ENCODE measurements around the gene GAPDHS. TPM values are rescaled to one million over a fixed set of nuclear protein-coding genes. Genes with fewer than 3 reads are reported as not detected.

The GAPDHS gene
- total RNA-seq (not detected), polyA plus RNA-seq (not detected), total RNA-seq (not detected)

- DNase-seq = no peak
- Histone ChIP-seq H3K27me3 (ENCODE audit: control insufficient read depth in 2 of 2, insufficient read depth in 2 of 2, low read length in 2 of 2) (no peaks in the 10 kb centered on the region), H3K4me1 (ENCODE audit: control insufficient read depth in 2 of 2, insufficient read depth in 2 of 2, low read length in 2 of 2) (peaks cover 0 to 3% of the 10 kb centered on the region in 2 donors), H3K4me3 (ENCODE audit: low read length) (peak within 1 kb of the TSS; percentile 45), H3K9me3 (ENCODE audit: control insufficient read depth in 2 of 3, low read length in 3 of 3) (no peaks in the 10 kb centered on the region), H3K36me3 (ENCODE audit: control insufficient read depth in 2 of 3, insufficient read depth in 3 of 3, low read length in 3 of 3) (no peaks in the 10 kb centered on the region), H3K27ac (ENCODE audit: low read depth, low read length) (no peak within 1 kb of the TSS)
- ChIA-PET POLR2A (no interaction called here), CTCF (no interaction called here)
- H3K9me3 Mint-ChIP-seq = no peaks in the 10 kb centered on the region
- H3K36me3 Mint-ChIP-seq = peaks cover 0 to 4% (median 0%) of the 10 kb centered on the region in 5 donors
- intact Hi-C loops (cut with micrococcal nuclease) = no loop called here
- H3K27me3 Mint-ChIP-seq = peaks cover 11 to 40% (median 15%) of the 10 kb centered on the region in 5 donors
- H3K4me3 Mint-ChIP-seq = peak within 1 kb of the TSS; percentile 65 to 90 (median 80)
- H3K4me1 Mint-ChIP-seq = peaks cover 5 to 17% (median 14%) of the 10 kb centered on the region in 7 donors
- H3K27ac Mint-ChIP-seq = peak within 1 kb of the TSS in 8 of 9 donors; percentile 10 to 84 (median 56)
- ATAC-seq = peak; percentile 12
These were observed at the start of gene GAPDHS for GRCh38 chr19:35533201-35533821. TSS of gene GAPDHS (plus strand) at chr19:35533456. CDS start at chr19:35533528, 72 bp downstream.

- Mint-ChIP-seq H3K27me3 (peaks cover 0 to 26% (median 0%) of the 10 kb centered on the region in 5 donors), H3K4me3 (no peak overlapping the region), H3K4me1 (peaks cover 0 to 6% (median 0%) of the 10 kb centered on the region in 7 donors), H3K27ac (no peak overlapping the region), H3K9me3 (no peaks in the 10 kb centered on the region), H3K36me3 (no peaks in the 10 kb centered on the region)
- Histone ChIP-seq H3K36me3 (ENCODE audit: control insufficient read depth in 2 of 3, insufficient read depth in 3 of 3, low read length in 3 of 3) (no peaks in the 10 kb centered on the region), H3K4me3 (ENCODE audit: low read length) (no peak overlapping the region), H3K27me3 (ENCODE audit: control insufficient read depth in 2 of 2, insufficient read depth in 2 of 2, low read length in 2 of 2) (no peaks in the 10 kb centered on the region), H3K9me3 (ENCODE audit: control insufficient read depth in 2 of 3, low read length in 3 of 3) (no peaks in the 10 kb centered on the region), H3K27ac (ENCODE audit: low read depth, low read length) (no peak overlapping the region), H3K4me1 (ENCODE audit: control insufficient read depth in 2 of 2, insufficient read depth in 2 of 2, low read length in 2 of 2) (no peaks in the 10 kb centered on the region)
- intact Hi-C loops (cut with micrococcal nuclease) = no loop called here
- ATAC-seq (no peak), DNase-seq (no peak)
- POLR2A ChIA-PET = no interaction called here
- CTCF ChIA-PET = interaction anchor here (0.6 to 0.7 kb wide), 3 partner anchors 113 to 235 kb away, joined by 3 to 5 read pairs (median 3); no protein-coding TSS in a partner anchor
These were observed 48.8 kb upstream of the GAPDHS start for GRCh38 chr19:35484252-35485036.

DNA sequence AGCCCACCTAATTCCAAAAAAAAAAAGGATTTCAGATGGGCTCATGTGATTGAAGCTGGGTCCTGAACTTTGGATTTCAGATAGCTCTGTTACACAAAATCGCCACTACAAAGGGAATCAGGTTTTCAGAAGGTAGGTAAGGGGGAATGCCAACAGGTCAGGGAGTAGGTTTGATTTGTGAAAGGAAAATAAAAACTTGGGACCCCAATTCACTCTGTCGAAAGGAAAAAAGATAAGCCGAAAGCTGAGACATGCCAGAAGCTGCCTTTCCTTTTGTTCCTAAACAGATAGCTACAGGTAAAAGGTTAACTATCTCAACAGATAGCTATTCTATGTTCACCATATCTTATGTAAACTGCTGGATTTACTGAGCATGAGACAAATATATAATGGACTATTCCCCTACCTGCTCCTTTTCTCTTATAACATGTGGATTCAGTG, 47.0 kb upstream of the GAPDHS start:
- no peak for DNase-seq
- Mint-ChIP-seq H3K4me1 (peaks cover 0 to 6% (median 0%) of the 10 kb centered on the region in 7 donors), H3K9me3 (no peaks in the 10 kb centered on the region), H3K27me3 (peaks cover 0 to 29% (median 0%) of the 10 kb centered on the region in 5 donors), H3K27ac (no peak overlapping the region), H3K4me3 (no peak overlapping the region), H3K36me3 (no peaks in the 10 kb centered on the region)
- Histone ChIP-seq H3K9me3 (ENCODE audit: control insufficient read depth in 2 of 3, low read length in 3 of 3) (no peaks in the 10 kb centered on the region), H3K4me3 (ENCODE audit: low read length) (no peak overlapping the region), H3K36me3 (ENCODE audit: control insufficient read depth in 2 of 3, insufficient read depth in 3 of 3, low read length in 3 of 3) (no peaks in the 10 kb centered on the region), H3K27ac (ENCODE audit: low read depth, low read length) (no peak overlapping the region), H3K27me3 (ENCODE audit: control insufficient read depth in 2 of 2, insufficient read depth in 2 of 2, low read length in 2 of 2) (no peaks in the 10 kb centered on the region), H3K4me1 (ENCODE audit: control insufficient read depth in 2 of 2, insufficient read depth in 2 of 2, low read length in 2 of 2) (no peaks in the 10 kb centered on the region)
- no peak for ATAC-seq
- ChIA-PET POLR2A (no interaction called here), CTCF (no interaction called here)
- intact Hi-C loops (cut with micrococcal nuclease) = no loop called here

GRCh38 chr19:35487656-35488182, 45.5 kb upstream of the GAPDHS start:
- H3K27me3 Mint-ChIP-seq = peaks cover 0 to 36% (median 0%) of the 10 kb centered on the region in 5 donors

DNA sequence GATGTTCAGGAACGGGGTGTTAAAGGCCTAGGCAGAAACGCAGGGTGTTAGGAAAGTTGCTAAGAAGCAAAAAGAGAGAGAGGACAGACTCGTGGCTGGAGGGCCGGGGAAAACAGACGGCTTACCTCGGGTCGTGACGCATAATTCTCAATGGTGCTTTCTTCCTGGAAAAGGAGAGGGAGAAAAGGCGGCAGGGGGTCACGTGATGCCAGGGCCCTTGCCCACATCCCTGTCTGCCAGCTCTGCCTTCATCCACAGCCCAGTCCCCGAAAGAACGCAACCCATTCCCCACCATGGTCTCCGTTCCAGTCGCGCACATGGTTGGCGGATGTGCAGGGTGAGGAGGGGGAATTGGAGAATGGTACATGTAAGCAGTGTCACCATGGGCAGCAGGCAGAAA, 44.6 kb upstream of the GAPDHS start:
- peaks cover 0 to 34% (median 0%) of the 10 kb centered on the region in 5 donors for H3K27me3 Mint-ChIP-seq
- no peaks in the 10 kb centered on the region for H3K9me3 ChIP-seq (ENCODE audit: control insufficient read depth in 2 of 3, low read length in 3 of 3)
- no peaks in the 10 kb centered on the region for H3K27me3 ChIP-seq (ENCODE audit: control insufficient read depth in 2 of 2, insufficient read depth in 2 of 2, low read length in 2 of 2)
- H3K4me1 Mint-ChIP-seq = peaks cover 0 to 6% (median 0%) of the 10 kb centered on the region in 7 donors
- ChIA-PET CTCF (interaction anchor here (1.0 kb wide), 1 partner anchor 8 kb away, joined by 5 read pairs; no protein-coding TSS in a partner anchor), POLR2A (no interaction called here)
- H3K27ac ChIP-seq (ENCODE audit: low read depth, low read length) = no peak overlapping the region
- H3K4me3 Mint-ChIP-seq = no peak overlapping the region
- no peak for DNase-seq
- H3K27ac Mint-ChIP-seq = no peak overlapping the region
- H3K4me3 ChIP-seq (ENCODE audit: low read length) = no peak overlapping the region
- intact Hi-C loops (cut with micrococcal nuclease) = no loop called here
- H3K36me3 ChIP-seq (ENCODE audit: control insufficient read depth in 2 of 3, insufficient read depth in 3 of 3, low read length in 3 of 3) = no peaks in the 10 kb centered on the region
- no peak for ATAC-seq
- no peaks in the 10 kb centered on the region for H3K36me3 Mint-ChIP-seq
- no peaks in the 10 kb centered on the region for H3K9me3 Mint-ChIP-seq
- no peaks in the 10 kb centered on the region for H3K4me1 ChIP-seq (ENCODE audit: control insufficient read depth in 2 of 2, insufficient read depth in 2 of 2, low read length in 2 of 2)

More at GRCh38 chr19:35487656-35488182, 45.5 kb upstream of the GAPDHS start:
- Histone ChIP-seq H3K36me3 (ENCODE audit: control insufficient read depth in 2 of 3, insufficient read depth in 3 of 3, low read length in 3 of 3) (no peaks in the 10 kb centered on the region), H3K27ac (ENCODE audit: low read depth, low read length) (no peak overlapping the region), H3K4me1 (ENCODE audit: control insufficient read depth in 2 of 2, insufficient read depth in 2 of 2, low read length in 2 of 2) (no peaks in the 10 kb centered on the region), H3K27me3 (ENCODE audit: control insufficient read depth in 2 of 2, insufficient read depth in 2 of 2, low read length in 2 of 2) (no peaks in the 10 kb centered on the region), H3K4me3 (ENCODE audit: low read length) (no peak overlapping the region), H3K9me3 (ENCODE audit: control insufficient read depth in 2 of 3, low read length in 3 of 3) (no peaks in the 10 kb centered on the region)
- H3K4me3 Mint-ChIP-seq = no peak overlapping the region
- H3K9me3 Mint-ChIP-seq = no peaks in the 10 kb centered on the region
- peaks cover 0 to 6% (median 0%) of the 10 kb centered on the region in 7 donors for H3K4me1 Mint-ChIP-seq
- ATAC-seq (no peak), DNase-seq (no peak)
- intact Hi-C loops (cut with micrococcal nuclease) = no loop called here
- peak overlapping the region in 1 of 9 donors; percentile 8 for H3K27ac Mint-ChIP-seq
- ChIA-PET POLR2A (no interaction called here), CTCF (interaction anchor here (0.5 to 1.2 kb wide), 5 partner anchors 9 to 285 kb away, joined by 3 to 5 read pairs (median 3); no protein-coding TSS in a partner anchor)
- H3K36me3 Mint-ChIP-seq = no peaks in the 10 kb centered on the region

- H3K4me3 Mint-ChIP-seq = no peak within 1 kb of the TSS
- DNase-seq = no peak
- Histone ChIP-seq H3K36me3 (ENCODE audit: control insufficient read depth in 2 of 3, insufficient read depth in 3 of 3, low read length in 3 of 3) (no peaks in the 10 kb centered on the region), H3K27ac (ENCODE audit: low read depth, low read length) (no peak within 1 kb of the TSS), H3K27me3 (ENCODE audit: control insufficient read depth in 2 of 2, insufficient read depth in 2 of 2, low read length in 2 of 2) (no peaks in the 10 kb centered on the region), H3K9me3 (ENCODE audit: control insufficient read depth in 2 of 3, low read length in 3 of 3) (no peaks in the 10 kb centered on the region), H3K4me1 (ENCODE audit: control insufficient read depth in 2 of 2, insufficient read depth in 2 of 2, low read length in 2 of 2) (no peaks in the 10 kb centered on the region), H3K4me3 (ENCODE audit: low read length) (no peak within 1 kb of the TSS)
- peaks cover 0 to 7% (median 4%) of the 10 kb centered on the region in 7 donors for H3K4me1 Mint-ChIP-seq
- H3K27ac Mint-ChIP-seq = no peak within 1 kb of the TSS
- ChIA-PET POLR2A (no interaction called here), CTCF (interaction anchor here (1.1 to 1.6 kb wide), 3 partner anchors 16 to 137 kb away, joined by 3 to 4 read pairs (median 3); no protein-coding TSS in a partner anchor)
- peaks cover 0 to 26% (median 0%) of the 10 kb centered on the region in 5 donors for H3K27me3 Mint-ChIP-seq
- ATAC-seq = no peak
- no peaks in the 10 kb centered on the region for H3K36me3 Mint-ChIP-seq
- no peaks in the 10 kb centered on the region for H3K9me3 Mint-ChIP-seq
- intact Hi-C loops (cut with micrococcal nuclease) = loop anchor here in 1 of 2 donors (10.0 kb wide), 1 partner anchor 426 kb away; no protein-coding TSS in a partner anchor
These were observed 42.9 kb upstream of the GAPDHS start, which contains the start of gene KRTDAP for GRCh38 chr19:35490364-35490763. TSS of gene KRTDAP (minus strand) at chr19:35490464. CDS start at chr19:35490442, 22 bp downstream.

All from naive thymus-derived CD4-positive, alpha-beta T cell (primary cell).